CD4-positive, alpha-beta T cell treated with Interleukin-2 at 100 ng/mL for 4 hours (primary cell): Measurements from ENCODE around the gene ADAT3.

Experiments used
- DNase-seq: peaks from one replicate; pipeline ENCODE4 v3.0.0-alpha.2; 2020; ENCODE audit warnings: low spot score

The ADAT3 gene

DNA sequence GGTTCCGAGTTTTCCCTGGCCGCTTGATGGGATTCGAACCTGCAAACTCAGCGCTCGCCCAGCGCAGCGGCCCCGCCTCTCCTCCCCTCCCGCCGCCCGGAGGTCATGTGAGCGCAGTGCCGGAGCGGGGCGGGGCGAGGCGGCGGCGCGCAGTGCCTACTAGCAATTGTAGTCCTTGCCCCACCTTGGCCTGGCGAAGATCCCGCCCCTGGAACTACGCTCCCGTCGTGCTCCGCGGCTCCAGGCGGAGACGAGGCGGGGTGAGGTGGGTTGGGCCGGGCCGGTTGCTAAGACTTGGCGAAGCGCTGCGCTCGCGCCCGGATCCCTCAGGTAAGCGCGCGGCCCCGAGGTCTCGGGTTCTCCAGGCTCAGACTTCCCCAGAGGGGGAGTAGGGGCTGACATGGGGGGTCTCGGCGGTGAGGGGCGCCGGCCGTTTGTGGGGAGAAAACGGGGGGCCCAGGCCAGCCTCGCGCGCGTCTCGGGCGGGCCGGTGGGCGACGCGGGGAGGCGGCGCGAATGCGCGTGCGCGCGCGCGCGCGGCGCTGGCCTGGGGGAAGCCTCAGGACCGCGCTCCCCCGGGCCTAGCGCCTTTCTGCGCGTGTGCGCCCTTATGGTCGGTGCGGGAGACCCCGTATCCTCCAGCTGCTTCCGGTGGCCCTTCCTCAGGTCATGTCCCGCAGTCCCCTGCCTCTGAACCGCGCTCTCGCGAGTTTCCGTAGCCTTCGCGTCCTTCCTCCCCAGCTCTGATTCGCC lies at the start of gene ADAT3, which contains the start of gene SCAMP4:
ADAT3 (plus strand) TSS at position 290 of the 753 bp plus-strand sequence. CDS start 6,649 bp downstream, outside the sequence.
SCAMP4 (plus strand) TSS at position 290 of the 753 bp plus-strand sequence. CDS start 9,621 bp downstream, outside the sequence.
- peak; percentile 99 for DNase-seq

DNA sequence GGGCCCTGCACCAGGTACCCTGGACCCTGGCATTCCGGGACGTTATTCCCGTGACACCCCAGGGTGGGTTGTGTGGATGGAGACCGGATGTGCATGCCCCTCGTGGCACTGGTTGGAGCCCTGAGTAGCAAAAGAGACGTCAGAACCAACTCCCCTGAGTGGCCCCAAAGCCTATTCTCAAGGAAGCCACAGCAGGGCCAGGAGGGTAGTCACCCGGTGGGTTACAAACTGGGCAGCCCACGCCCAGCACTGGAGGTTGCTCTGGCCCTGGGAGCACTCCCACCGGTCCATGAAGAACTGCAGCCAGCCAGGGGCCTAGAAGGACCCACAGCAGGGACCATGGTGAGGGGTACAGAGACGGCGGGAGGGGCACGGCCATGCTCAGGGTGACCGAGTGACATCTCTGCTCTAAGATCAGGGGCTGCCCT lies 49.4 kb upstream of the ADAT3 start:
- DNase-seq: no peak

DNA sequence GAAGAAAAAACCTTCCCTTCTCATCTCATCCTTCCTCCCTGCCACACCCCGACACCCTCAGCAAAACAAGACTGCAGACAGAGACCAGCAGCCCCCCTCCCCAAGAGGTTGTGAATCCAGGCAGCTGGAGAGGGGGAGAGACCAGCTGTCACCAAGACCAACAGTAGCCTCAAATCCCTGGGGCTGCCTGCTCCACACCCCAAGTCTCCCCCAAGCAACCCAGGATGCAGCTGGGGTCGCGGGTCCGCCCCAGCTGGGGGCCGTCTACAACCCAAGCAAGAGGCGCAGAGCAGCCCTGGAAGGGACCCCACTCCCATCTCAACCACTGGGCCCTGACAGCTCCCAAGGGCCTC lies 48.9 kb upstream of the ADAT3 start:
- no peak for DNase-seq

DNA sequence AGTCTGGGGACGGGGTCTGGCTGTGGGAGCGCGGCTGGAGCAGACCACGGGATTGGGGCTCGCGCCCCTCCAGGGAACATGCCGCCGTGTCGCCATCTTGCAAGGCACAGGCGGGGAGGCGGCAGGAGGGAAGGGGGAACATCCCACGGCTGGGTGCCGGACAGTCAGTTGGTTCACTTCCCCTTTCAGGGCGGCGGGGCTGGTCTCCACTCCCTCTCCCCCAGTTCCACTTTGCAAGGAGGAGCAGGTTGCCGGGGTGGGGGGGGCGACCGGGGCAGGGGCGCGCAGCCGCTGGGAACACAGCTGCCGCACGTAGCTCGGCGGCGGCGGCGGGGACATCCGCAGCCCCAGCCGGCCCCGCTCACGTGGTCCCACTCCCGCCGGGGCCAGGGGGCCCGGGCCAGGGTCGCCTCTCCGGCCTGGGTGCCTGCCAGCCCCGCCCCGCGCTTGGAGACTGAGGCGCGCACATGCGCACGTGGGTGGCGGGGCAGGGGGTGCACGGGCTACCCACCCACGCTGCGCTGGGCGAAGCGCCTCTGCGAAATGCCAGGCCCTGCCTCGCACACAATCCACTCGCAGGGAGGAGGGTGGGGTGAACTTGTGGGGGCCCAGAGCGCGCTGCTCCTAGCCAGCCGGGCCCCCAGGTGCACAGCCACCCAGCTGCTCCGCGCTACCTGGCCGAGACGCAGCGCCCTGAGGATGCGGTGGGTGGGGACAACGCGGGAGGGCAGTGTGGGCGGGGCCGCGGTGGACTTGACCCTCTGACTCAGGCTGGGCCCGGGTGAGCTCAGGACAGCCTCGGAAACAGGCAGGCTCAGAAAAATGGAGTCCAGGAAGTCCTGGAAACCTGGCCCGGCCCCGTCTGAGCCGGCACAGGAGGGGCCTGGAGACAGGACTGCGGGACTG lies 48.2 kb upstream of the ADAT3 start:
- no peak for DNase-seq

DNA sequence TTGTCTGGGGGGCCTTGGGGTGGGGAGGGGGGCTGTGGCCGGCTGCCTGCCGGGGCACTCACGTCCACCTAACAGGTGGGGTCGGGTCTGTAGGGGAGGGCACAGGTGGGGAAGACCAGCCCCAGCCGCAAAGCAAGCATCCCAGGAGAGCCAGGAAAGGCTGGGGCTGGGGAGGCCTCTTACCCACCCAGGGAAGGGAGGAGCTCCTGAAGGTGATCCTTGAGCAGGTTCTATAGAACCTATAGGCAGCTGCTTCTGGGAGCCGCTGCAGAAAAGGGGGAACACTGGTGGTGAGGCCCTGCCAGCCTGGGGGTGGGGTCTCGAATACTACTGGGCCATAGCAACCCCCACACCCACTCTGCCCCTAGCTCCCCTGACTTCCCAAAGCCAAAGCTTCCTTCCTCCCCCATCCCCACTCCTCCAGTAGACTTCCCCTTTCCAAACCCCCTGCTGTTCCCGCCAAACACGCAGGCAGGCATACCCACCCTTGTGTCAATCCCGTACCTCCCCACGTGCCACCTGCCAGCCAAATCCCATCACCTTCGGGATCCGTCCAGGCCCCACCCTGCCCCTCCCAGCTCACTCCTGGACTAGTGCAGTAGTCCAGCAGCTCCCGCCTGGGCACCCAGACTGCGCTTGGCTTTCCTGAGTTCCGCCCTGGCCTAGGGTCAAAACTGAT lies 47.4 kb upstream of the ADAT3 start:
- DNase-seq: no peak

DNA sequence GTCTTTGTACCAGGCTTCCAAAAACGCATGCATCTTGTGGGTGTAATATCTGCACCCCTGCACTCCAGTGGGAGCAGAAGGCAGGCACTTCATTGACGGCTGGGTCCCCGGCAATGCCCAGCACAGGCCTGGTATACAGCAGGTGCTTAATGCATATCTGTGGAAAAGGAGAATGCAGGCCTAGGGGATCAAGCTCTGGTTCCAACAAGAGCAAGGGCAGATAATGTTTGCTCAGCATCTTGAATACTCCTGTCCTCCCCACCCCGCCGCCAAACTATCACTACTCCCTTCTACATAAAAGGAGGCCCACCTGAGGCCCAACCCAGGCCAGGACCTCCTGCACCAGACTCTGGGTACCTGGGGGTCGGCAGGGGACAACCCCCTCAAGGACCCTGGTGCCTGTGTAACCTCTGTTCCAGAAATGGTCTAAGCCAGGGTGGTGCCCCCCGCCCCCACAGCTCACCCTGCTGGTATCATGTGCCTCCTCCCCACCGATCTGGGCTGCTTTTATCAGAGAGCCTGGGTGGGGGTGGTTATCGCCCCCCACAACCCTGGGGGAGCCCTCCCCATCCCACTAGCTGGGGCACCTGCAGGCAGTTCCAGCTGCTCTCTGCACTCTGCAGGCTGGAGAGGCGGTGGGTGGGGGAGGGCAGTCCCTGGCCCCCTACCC lies 46.7 kb upstream of the ADAT3 start:
- no peak for DNase-seq

DNA sequence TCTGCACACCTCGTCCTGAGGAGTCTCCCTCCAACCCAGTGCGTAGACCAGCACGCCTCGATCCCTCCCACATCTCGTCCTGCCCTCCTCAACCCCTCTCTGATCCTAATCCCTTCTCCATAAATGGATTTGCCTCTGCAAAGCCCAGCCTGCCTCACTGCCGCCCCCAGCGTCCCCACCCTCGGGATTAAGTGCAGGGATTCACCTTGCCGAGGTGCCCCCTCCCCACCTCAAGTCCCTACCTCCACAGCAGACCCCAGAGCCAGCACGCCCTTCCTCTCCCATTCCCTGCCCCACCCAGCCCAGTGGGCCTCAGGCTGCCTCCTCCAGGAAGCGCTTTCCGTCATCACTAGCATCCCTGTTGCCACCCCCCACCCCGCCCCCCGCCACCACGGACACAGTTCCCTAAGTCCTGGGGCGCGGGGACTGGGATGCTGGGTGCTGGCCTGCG lies 45.8 kb upstream of the ADAT3 start:
- no peak for DNase-seq

DNA sequence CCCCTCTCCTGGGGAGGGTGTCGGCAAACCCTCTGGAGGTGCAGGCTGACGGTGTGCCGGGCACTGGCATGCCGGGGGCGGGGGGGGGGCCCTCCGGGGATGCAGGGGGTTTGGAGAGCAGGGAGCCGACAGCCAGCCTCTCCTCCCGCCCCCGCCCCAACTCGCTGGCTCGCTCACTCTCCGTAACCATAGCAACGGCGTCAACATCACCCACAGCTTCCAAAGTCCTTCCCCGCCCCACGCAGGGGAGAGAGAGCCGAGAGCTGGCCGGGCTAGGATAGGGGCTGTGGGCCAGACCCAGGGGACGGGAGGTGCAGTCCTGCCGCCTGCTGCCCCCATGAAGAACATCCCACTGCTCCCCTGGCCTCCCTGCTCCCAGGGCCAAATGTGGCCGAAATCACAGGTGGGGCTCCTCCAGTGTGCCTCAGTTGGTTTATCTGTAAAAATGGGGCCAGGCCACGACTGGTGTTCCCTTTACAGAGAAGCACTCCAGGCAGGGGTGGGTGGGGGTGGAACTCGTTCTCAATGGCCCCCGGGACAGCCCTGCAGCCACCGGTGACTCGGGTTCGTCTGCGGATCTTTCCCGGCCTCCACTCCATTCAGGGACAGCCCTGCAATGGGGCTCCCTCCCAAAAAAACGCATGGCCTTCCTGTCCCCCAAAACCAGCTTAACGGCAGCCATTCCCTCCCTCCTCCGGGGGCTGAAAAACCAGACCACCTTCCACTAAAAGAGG lies 45.0 kb upstream of the ADAT3 start:
- peak; percentile 76 for DNase-seq

DNA sequence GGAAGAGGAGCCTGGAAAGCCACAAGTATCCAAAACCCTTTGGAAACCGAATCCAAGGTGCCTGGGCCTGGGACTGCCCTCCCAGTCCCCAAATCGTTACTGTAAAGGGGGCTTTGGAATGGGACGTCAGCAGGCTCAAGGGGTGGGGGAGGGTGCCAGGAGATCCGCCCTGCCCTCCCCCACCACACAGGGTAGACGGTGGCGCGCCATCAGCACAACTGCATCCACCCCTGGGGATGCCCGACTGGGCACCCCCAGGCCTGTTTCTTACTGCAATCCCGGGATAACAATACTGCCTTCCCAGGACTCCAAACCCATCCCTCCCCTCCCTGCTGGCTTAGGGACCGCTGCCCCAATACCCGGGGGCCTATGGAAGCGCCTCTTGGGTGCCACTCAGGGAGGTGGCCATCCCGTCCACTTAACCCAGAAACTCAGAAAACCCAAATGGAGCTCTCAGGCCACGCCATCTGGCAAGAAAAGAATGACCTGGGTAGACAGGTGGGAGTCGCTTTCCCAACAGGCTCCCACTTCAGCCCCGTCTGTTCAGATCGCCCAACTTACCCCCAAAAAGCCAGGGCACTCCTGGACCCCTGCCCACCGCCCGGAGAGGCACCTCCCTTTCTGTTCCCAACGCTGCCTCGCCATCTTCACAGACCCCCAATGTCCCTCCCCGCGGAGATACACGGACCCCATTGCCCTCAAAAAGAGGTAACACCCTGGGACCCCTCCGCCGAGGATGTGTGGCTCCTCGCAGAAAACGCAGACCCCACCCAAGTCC lies 44.2 kb upstream of the ADAT3 start:
- DNase-seq: no peak

DNA sequence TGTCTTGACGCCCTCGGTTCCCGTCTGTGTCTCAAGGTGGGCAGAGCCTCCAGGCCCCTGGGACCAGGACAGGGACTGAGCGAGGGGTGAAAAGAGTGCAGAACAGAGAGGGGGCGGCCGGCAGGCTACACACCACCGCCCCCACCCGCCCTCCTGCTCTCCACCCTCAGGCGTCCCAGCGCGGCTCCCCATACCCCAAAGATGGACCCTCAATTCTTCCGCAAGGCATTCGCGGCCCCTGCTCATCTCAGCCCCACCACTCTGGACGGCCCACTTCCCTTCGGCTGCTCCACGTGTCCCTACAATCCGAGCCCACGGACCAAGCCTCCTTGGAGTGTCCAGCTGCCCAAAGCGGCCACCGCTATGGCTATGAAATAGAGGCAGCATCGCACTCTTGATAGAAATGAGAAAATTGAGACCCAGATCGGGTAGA lies 43.6 kb upstream of the ADAT3 start:
- DNase-seq: no peak

DNA sequence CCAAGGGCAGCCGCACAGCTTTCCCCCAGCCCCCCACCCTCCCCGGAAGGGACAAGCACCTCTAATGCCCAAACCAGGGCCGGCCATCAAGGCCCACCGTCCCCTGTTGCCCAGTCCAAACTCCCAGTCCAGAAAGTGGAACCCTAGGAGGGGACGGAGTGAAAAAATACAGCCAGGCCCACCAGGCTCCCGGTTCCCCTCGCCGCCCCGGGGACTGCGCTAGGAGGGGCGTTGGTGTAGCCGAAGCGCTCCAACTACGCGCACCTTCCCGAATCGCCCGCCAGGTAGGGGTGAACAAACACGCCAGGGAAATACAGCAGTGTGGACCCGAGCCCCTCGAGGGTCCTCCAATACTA lies 43.2 kb upstream of the ADAT3 start:
- no peak for DNase-seq

DNA sequence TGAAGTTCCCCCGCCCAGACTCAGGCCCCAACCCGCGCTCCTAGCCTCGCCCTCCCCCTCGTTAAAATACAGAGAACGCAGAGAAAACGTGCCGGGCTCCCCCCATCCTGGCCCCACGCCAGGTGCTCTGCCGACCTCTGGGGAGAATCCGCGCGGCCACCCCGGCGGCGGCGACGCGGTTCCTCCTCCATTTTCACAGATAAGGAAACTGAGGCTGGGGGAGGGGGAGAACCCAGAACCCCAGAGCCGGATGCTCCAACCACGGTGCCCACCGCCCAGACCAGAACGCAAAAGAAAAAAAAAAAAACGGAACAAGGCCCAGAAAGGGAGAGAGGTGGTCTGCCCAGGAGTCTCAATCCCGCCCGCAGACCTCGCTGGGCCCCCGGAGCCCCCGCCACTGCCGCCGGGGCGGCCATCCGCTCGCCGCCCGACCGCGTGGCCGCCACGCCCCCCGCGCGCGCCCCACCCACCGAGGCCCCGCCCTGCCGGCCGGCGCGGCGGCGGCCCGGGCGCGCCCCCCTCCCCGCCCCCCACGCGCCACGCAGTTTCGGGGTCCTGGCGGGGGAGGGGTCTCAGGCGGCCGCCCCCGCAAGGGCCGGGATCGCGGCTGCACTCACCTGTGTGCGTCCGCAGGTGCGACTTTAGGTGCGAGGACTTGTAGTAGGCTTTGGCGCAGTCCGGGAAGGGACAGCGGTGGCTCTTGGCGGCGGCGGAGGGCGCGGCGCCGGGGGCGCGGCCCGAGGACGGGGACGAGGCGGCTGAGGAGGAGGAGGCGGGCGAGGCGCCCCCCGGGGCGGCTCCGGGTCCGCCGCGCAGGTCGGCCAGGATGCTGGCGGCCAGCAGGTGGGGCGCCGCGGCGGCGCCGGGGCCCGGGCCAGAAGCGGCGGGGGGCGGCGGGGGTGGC lies 42.5 kb upstream of the ADAT3 start:
- DNase-seq: no peak

DNA sequence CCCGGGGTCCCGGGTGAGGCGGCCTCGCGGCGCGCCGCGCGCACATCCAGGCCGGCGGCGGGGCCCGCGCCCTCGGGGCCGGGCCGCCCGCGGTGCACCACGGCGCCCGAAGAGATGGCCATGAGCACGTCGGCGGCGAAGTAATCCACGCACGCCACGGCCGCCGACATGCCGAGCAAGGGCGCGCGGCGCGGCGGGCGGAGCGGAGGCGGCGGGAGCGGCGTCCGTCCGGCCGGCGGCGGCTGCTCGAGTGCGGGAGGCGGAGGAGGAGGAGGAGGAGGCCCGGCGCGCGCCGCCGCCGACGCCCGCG lies 41.9 kb upstream of the ADAT3 start, which contains the start of gene KLF16:
KLF16 (minus strand) TSS at position 252 of the 310 bp plus-strand sequence; CDS start at position 170, 82 bp downstream.
- DNase-seq: no peak

DNA sequence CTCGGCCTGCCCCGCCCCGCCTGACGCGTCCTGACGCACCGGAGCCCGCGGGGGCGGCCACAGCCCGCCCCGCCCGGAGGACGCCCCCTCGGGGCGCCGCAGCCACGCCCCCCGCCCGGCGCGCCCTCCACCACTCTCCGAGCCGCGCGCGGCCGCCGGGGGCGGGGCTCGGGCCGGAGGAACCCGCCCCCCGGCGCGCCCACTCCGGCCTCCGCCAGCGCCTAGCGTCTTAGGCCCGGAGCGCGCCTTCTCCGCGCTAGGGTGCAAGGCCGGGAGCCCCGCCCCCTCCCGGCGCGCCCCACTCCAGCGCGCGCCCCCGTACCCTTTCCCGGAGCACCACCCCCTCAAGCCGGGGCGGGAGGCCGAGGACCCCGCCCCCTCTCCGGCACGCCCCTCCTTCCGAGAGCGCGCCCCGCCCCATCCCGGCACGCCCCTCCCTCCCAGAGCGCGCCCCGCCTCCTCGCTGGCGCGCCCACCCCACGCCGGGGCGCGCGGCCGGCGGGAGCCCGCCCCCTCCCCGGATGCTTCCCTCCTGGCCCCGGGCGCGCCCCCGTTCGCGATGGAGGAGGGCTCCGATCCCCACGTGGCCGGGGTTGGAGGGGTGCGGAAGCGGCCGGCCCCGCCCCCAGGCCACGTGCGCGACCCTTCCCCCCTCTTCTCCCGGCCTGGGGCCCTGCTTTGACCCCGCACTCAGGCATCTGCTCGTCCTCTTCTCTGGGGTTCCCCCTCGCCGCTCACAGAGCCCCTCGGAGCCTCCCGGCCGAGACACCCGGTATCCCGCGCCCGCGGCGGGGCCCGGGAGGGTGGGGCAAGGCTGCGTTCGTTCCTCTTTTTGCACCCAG lies 41.3 kb upstream of the ADAT3 start:
- peak; percentile 91 for DNase-seq

DNA sequence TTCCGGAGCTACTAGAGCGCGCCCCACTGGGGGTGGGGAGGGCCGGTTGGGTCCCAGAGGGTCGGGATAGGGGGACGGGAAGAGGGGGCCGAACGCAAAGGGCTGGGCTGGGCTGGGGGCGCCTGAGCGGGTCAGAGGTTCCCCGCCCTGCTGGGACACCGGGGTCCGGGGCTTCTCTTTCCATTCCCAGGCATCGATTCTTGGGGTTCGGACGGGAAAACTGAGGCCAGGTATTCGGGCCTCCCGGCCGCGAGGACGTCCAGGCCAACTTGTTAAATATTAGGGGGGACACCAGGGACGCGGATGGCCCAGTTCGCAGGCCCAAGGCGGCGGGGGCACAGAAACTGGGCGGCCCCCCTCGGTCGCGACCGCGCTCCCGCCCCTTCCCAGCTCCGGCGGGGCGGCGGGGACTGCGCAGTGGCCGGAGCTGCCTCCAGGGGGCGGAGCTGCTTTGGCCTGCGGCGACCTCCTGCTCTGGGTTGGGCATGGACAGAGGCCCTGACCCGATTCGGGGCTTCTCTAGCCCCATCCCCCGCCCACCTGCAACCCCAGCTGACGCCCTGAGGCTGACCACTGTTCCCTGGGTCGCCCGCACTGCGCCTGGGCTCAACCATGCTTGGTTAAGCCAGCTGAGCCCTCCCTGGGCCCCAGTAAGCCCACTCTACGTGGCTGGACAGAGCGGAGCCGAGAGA lies 40.6 kb upstream of the ADAT3 start:
- DNase-seq: peak; percentile 59

DNA sequence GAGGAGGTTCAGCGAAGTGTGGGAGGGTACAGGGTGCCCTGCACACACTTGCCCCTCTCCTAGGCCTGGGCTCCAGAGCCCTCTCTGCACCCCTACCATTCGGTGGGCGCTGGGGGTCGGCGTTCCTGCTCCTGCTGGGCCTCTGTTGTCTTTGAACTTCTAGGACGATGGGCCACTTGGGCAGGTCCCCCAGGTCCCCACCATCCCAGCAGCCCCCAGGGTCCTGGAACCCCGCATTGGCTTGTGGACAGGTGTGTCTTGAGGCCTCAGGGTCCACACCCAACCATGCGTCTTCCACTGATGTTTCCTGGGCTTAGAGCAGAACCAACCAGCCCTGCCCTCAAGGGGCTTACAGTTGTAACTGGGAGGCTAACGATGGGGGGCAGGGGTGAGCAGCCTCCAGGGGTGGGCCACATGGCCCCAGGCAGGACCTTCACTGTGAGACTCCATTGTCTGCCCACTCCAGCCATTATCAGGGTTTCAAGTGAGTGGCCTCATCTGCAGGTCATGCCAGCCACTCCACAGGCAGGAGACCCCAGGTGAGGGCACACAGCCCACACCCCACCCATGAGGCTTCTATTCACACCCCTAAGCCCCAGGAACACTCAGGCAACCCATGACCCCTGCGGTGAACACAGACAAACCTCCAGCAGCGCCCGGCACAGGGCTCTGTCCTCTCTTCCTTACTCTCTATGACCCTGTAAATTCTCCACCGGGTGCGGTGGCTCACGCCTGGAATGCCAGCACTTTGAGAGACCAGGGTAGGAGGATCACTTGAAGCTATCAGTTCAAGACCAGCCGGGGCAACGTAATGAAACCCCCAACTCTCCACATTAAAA lies 39.8 kb upstream of the ADAT3 start:
- no peak for DNase-seq
